ENCODE results near the gene IFI44L. TPM values are rescaled to one million over a fixed set of nuclear protein-coding genes. Genes with fewer than 3 reads are reported as not detected.

IFI44L gene
- polyA plus RNA-seq, 1 of the 3 experiments (the other 2 are of a cell fraction): 1.1 TPM

DNA sequence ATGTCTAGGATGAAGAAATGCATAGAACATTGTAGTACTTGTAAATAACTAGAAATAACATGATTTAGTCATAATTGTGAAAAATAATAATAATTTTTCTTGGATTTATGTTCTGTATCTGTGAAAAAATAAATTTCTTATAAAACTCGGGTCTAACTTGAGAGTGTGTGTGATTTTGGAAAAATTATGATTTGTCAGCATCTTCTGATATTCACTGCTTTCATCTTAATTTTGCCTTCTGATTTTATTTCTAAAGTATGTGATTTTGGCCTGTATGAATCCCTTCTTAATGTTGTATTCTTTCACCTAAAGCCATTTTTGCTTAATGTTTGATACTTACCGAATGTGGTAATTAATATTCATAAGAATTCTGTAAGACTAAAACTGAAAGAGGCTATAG lies 43.7 kb downstream of the IFI44L start:
- Histone ChIP-seq H3K4me1 (ENCODE audit: control insufficient read depth in 1 of 2, insufficient read depth in 2 of 2, low read depth in 1 of 2, low read length in 1 of 2) (peaks cover 0 to 2% of the 10 kb centered on the region in 2 experiments; a peak in 1 of 4 replicates), H3K27me3 (ENCODE audit: insufficient read depth) (no peaks in the 10 kb centered on the region), H3K36me3 (replicated peaks in 1 of 2; ENCODE audit: control insufficient read depth in 1 of 2, insufficient read depth in 2 of 2, low read length in 1 of 2) (peaks cover 12 to 15% of the 10 kb centered on the region in 2 experiments), H3K9me3 (no peaks in the 10 kb centered on the region), H2AFZ (ENCODE audit: low read depth) (no peak overlapping the region), H4K20me1 (ENCODE audit: insufficient read depth) (no peaks in the 10 kb centered on the region), H3K27ac (ENCODE audit: low read depth in 2 of 2, low read length in 1 of 2) (no peak overlapping the region), H3K4me2 (no peak overlapping the region), H3K4me3 (ENCODE audit: low read depth in 2 of 2, low read length in 1 of 2) (no peak overlapping the region), H3K9ac (no peak overlapping the region), H3K79me2 (ENCODE audit: insufficient read depth) (no peaks in the 10 kb centered on the region), H3K9me2 (no peaks in the 10 kb centered on the region), H3F3A (replicated peaks; ENCODE audit: insufficient read depth) (no peaks in the 10 kb centered on the region)
- ChIA-PET CTCF (interaction anchor here (0.7 to 2.2 kb wide), 2 partner anchors 12 to 57 kb away, joined by 4 to 9 read pairs; no protein-coding TSS in a partner anchor), POLR2A (no interaction called here)
- WGBS (ENCODE audit: low lambda C conversion rate): 85% methylated on average over 2 of the region's 2 CpGs
- no peak for DNase-seq
- no peak for TF ChIP-seq RXRA (IDR thresholded peaks at IDR 0.05; ENCODE audit: borderline replicate concordance, low read depth)
- no peak for TF ChIP-seq EP300 (IDR thresholded peaks at IDR 0.05; ENCODE audit: borderline replicate concordance in 1 of 2, low read depth in 1 of 2, low read length in 1 of 2)
- TF ChIP-seq CHD2 (IDR thresholded peaks at IDR 0.05; ENCODE audit: low read length, partially characterized antibody): no peak
- no peak for TF ChIP-seq YY1 (IDR thresholded peaks at IDR 0.05; ENCODE audit: low read depth)
- no peak for TF ChIP-seq PBX3 (IDR thresholded peaks at IDR 0.05)
- TF ChIP-seq RFX5 (IDR thresholded peaks at IDR 0.05; ENCODE audit: low read length): no peak
- no peak for TF ChIP-seq MEF2A (IDR thresholded peaks at IDR 0.05; ENCODE audit: borderline replicate concordance, low read depth)
- no peak for TF ChIP-seq GATA2 (CRISPR knock-in tag; IDR thresholded peaks at IDR 0.05)
- TF ChIP-seq, protein P1, sequence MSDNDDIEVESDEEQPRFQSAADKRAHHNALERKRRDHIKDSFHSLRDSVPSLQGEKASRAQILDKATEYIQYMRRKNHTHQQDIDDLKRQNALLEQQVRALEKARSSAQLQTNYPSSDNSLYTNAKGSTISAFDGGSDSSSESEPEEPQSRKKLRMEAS (IDR thresholded peaks at IDR 0.05; ENCODE audit: low read depth): no peak
- no peak for TF ChIP-seq RAD21 (IDR thresholded peaks at IDR 0.05; ENCODE audit: low read length)
- TF ChIP-seq, protein P2, sequence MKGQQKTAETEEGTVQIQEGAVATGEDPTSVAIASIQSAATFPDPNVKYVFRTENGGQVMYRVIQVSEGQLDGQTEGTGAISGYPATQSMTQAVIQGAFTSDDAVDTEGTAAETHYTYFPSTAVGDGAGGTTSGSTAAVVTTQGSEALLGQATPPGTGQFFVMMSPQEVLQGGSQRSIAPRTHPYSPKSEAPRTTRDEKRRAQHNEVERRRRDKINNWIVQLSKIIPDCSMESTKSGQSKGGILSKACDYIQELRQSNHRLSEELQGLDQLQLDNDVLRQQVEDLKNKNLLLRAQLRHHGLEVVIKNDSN (IDR thresholded peaks at IDR 0.05; ENCODE audit: borderline replicate concordance, low read depth): no peak
- TF ChIP-seq TEAD4 (IDR thresholded peaks at IDR 0.05; ENCODE audit: borderline replicate concordance, insufficient read depth): no peak
- TF ChIP-seq CTCF (IDR thresholded peaks at IDR 0.05): no peak
- no peak for TF ChIP-seq SIN3A (IDR thresholded peaks at IDR 0.05; ENCODE audit: borderline replicate concordance, low read depth, low read length)

- Histone ChIP-seq H3K4me2 (no peak overlapping the region), H2AFZ (ENCODE audit: low read depth) (no peak overlapping the region), H3K27ac (ENCODE audit: low read depth in 2 of 2, low read length in 1 of 2) (no peak overlapping the region), H4K20me1 (ENCODE audit: insufficient read depth) (no peaks in the 10 kb centered on the region), H3K27me3 (ENCODE audit: insufficient read depth) (no peaks in the 10 kb centered on the region), H3K9ac (no peak overlapping the region), H3K4me1 (ENCODE audit: control insufficient read depth in 1 of 2, insufficient read depth in 2 of 2, low read depth in 1 of 2, low read length in 1 of 2) (peaks cover 0 to 2% of the 10 kb centered on the region in 2 experiments; a peak in 1 of 4 replicates), H3F3A (replicated peaks; ENCODE audit: insufficient read depth) (no peaks in the 10 kb centered on the region), H3K4me3 (ENCODE audit: low read depth in 2 of 2, low read length in 1 of 2) (no peak overlapping the region), H3K9me2 (no peaks in the 10 kb centered on the region), H3K36me3 (replicated peaks in 1 of 2; ENCODE audit: control insufficient read depth in 1 of 2, insufficient read depth in 2 of 2, low read length in 1 of 2) (peaks cover 6 to 7% of the 10 kb centered on the region in 2 experiments), H3K79me2 (ENCODE audit: insufficient read depth) (no peaks in the 10 kb centered on the region), H3K9me3 (no peaks in the 10 kb centered on the region)
- no peak for TF ChIP-seq RCOR1 (IDR thresholded peaks at IDR 0.05; ENCODE audit: low read length)
- no peak for TF ChIP-seq JUND (IDR thresholded peaks at IDR 0.05)
- TF ChIP-seq, protein P3, sequence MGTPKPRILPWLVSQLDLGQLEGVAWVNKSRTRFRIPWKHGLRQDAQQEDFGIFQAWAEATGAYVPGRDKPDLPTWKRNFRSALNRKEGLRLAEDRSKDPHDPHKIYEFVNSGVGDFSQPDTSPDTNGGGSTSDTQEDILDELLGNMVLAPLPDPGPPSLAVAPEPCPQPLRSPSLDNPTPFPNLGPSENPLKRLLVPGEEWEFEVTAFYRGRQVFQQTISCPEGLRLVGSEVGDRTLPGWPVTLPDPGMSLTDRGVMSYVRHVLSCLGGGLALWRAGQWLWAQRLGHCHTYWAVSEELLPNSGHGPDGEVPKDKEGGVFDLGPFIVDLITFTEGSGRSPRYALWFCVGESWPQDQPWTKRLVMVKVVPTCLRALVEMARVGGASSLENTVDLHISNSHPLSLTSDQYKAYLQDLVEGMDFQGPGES (IDR thresholded peaks at IDR 0.05; ENCODE audit: low read depth, low read length): no peak
- TF ChIP-seq PBX3 (IDR thresholded peaks at IDR 0.05): no peak
- TF ChIP-seq SMC3 (IDR thresholded peaks at IDR 0.05; ENCODE audit: low read depth, low read length): no peak
- no peak for DNase-seq
- ChIA-PET POLR2A (no interaction called here), CTCF (interaction anchor here (2.2 to 4.2 kb wide), 2 partner anchors 11 to 48 kb away, joined by 9 to 27 read pairs; no protein-coding TSS in a partner anchor)
- 77% methylated on average over 1 of the region's 1 CpG for WGBS (ENCODE audit: low lambda C conversion rate)
These were observed 44.5 kb downstream of the IFI44L start for GRCh38 chr1:78664763-78665162.

Measured in SK-N-SH (cell line).